ENCODE data around the gene IL4R. TPM values are rescaled to one million over a fixed set of nuclear protein-coding genes. Genes with fewer than 3 reads are reported as not detected.

IL4R gene
- total and polyA plus RNA-seq, 4 donors, result 15.5 to 61.9 (median 29.9) TPM

- no peak overlapping the region for H3K9ac ChIP-seq (ENCODE audit: low read depth in 1 of 2, low read length in 2 of 2)
- WGBS, result 97% methylated on average over 5 of the region's 5 CpGs
- TF ChIP-seq SP1 (IDR thresholded peaks at IDR 0.05) (no peak), EGR1 (IDR thresholded peaks at IDR 0.05; ENCODE audit: low read depth in 2 of 2) (no peak), REST (IDR thresholded peaks at IDR 0.05) (no peak), ATF3 (IDR thresholded peaks at IDR 0.05) (no peak), NR2F2 (IDR thresholded peaks at IDR 0.05) (no peak), YY1 (IDR thresholded peaks at IDR 0.05) (no peak), CTCF (IDR thresholded peaks at IDR 0.05; ENCODE audit: low read depth, low read length, missing input control) (no peak), GABPA (IDR thresholded peaks at IDR 0.05 in 1 of 2, conservative IDR thresholded peaks at IDR 0.05 in 1 of 2) (no peak), RAD21 (IDR thresholded peaks at IDR 0.05) (no peak), JUND (IDR thresholded peaks at IDR 0.05) (no peak), FOXA2 (IDR thresholded peaks at IDR 0.05) (no peak), HNF4G (IDR thresholded peaks at IDR 0.05) (no peak), HNF4A (conservative IDR thresholded peaks at IDR 0.05) (no peak), TAF1 (conservative IDR thresholded peaks at IDR 0.05) (no peak), FOXA1 (IDR thresholded peaks at IDR 0.05) (no peak), RXRA (IDR thresholded peaks at IDR 0.05) (no peak), MAX (IDR thresholded peaks at IDR 0.05) (no peak), ZBTB33 (IDR thresholded peaks at IDR 0.05) (no peak)
- H3K4me1 ChIP-seq (ENCODE audit: control insufficient read depth in 4 of 4, insufficient read depth in 4 of 4, low read length in 3 of 4), result no peaks in the 10 kb centered on the region
- H3K27ac ChIP-seq (ENCODE audit: low read depth in 1 of 2, low read length in 2 of 2), result no peak overlapping the region
- no peak overlapping the region for H3K4me3 ChIP-seq (ENCODE audit: low read depth in 1 of 3, low read length in 3 of 3)
- H3K36me3 ChIP-seq (ENCODE audit: control insufficient read depth in 4 of 4, insufficient read depth in 3 of 4, low read depth in 1 of 4, low read length in 3 of 4), result no peaks in the 10 kb centered on the region
- H3K9me3 ChIP-seq (ENCODE audit: control insufficient read depth in 4 of 4, low read length in 3 of 4), result no peaks in the 10 kb centered on the region
- H3K27me3 ChIP-seq (ENCODE audit: control insufficient read depth in 4 of 4, insufficient read depth in 4 of 4, low read length in 3 of 4), result no peaks in the 10 kb centered on the region
- DNase-seq (ENCODE audit: low spot score), result no peak
Measured at GRCh38 chr16:27298132-27298531, 15.6 kb upstream of the IL4R start.
